GM23338 (cell line): ENCODE results near the gene DYRK1A.

Experiments
- CTCF ChIP-seq, 2 experiments: fragments of 200-600 bp in 1 of 2; sonication (generic) in 1 of 2; conservative IDR thresholded peaks; 2 replicates each; pipeline versions ENCODE4 v1.5.1 to v1.6.1; 2016 to 2017; ENCODE audit warnings: antibody characterized with exemption in 2 of 2, low read depth in 2 of 2, mild to moderate bottlenecking in 2 of 2, moderate library complexity in 1 of 2
- POLR2AphosphoS5 ChIP-seq: IDR thresholded peaks from 2 replicates; pipeline ENCODE4 v1.6.1; 2016; ENCODE audit warnings: antibody characterized with exemption, low read depth

- TF ChIP-seq POLR2AphosphoS5 = no peak
- TF ChIP-seq CTCF (conservative IDR thresholded peaks at IDR 0.05; ENCODE audit: low read depth in 2 of 2) = peak; percentile 60 to 69
Measured at GRCh38 chr21:37460196-37460595, 93.6 kb downstream of the DYRK1A start.
